Measurements from ENCODE around the gene AREG. TPM values are rescaled to one million over a fixed set of nuclear protein-coding genes. Genes with fewer than 3 reads are reported as not detected.

Gene AREG
- total and polyA plus RNA-seq, 2 donors from 2014 or later, result 11.8 TPM; not detected in 1

GRCh38 chr4:74466242-74466641 lies 21.3 kb downstream of the AREG start:
- no peak for TF ChIP-seq CTCF (IDR thresholded peaks at IDR 0.05; ENCODE audit: borderline replicate concordance, extremely low read depth, insufficient read depth)
- no peak for DNase-seq
- no peaks in the 10 kb centered on the region for H3K9me3 ChIP-seq (ENCODE audit: control insufficient read depth in 2 of 3, insufficient read depth in 1 of 3, low read length in 3 of 3)
- H3K4me1 ChIP-seq (ENCODE audit: control insufficient read depth in 2 of 3, insufficient read depth in 2 of 3, low read depth in 1 of 3, low read length in 3 of 3), result no peaks in the 10 kb centered on the region
- no peaks in the 10 kb centered on the region for H3K36me3 ChIP-seq (ENCODE audit: control insufficient read depth in 2 of 3, insufficient read depth in 3 of 3, low read length in 3 of 3)
- intact Hi-C loops (cut with DNase I), result no loop called here
- FAIRE-seq, result no peak
- no peaks in the 10 kb centered on the region for H3K27me3 ChIP-seq (ENCODE audit: control insufficient read depth, insufficient read depth, low read length)
- H3K4me3 ChIP-seq (ENCODE audit: low read length in 3 of 3), result no peak overlapping the region
- H3K9ac ChIP-seq (ENCODE audit: low read length in 3 of 3), result no peak overlapping the region
- no peak overlapping the region for H3K27ac ChIP-seq (ENCODE audit: low read depth in 2 of 2, low read length in 2 of 2)

- Histone ChIP-seq H3K27me3 (ENCODE audit: control insufficient read depth, insufficient read depth, low read length) (no peaks in the 10 kb centered on the region), H3K36me3 (ENCODE audit: control insufficient read depth in 2 of 3, insufficient read depth in 3 of 3, low read length in 3 of 3) (no peaks in the 10 kb centered on the region), H3K4me3 (ENCODE audit: low read length in 3 of 3) (no peak overlapping the region), H3K9ac (ENCODE audit: low read length in 3 of 3) (no peak overlapping the region), H3K27ac (ENCODE audit: low read depth in 2 of 2, low read length in 2 of 2) (no peak overlapping the region), H3K4me1 (ENCODE audit: control insufficient read depth in 2 of 3, insufficient read depth in 2 of 3, low read depth in 1 of 3, low read length in 3 of 3) (no peaks in the 10 kb centered on the region), H3K9me3 (ENCODE audit: control insufficient read depth in 2 of 3, insufficient read depth in 1 of 3, low read length in 3 of 3) (no peaks in the 10 kb centered on the region)
- no peak for FAIRE-seq
- no peak for DNase-seq
- TF ChIP-seq CTCF (IDR thresholded peaks at IDR 0.05; ENCODE audit: borderline replicate concordance, extremely low read depth, insufficient read depth), result no peak
- intact Hi-C loops (cut with DNase I), result no loop called here
Observed at GRCh38 chr4:74471264-74471663, 26.3 kb downstream of the AREG start.

- Histone ChIP-seq H3K4me1 (ENCODE audit: control insufficient read depth in 2 of 3, insufficient read depth in 2 of 3, low read depth in 1 of 3, low read length in 3 of 3) (no peaks in the 10 kb centered on the region), H3K9me3 (ENCODE audit: control insufficient read depth in 2 of 3, insufficient read depth in 1 of 3, low read length in 3 of 3) (no peaks in the 10 kb centered on the region), H3K36me3 (ENCODE audit: control insufficient read depth in 2 of 3, insufficient read depth in 3 of 3, low read length in 3 of 3) (no peaks in the 10 kb centered on the region), H3K27ac (ENCODE audit: low read depth in 2 of 2, low read length in 2 of 2) (no peak overlapping the region), H3K9ac (ENCODE audit: low read length in 3 of 3) (no peak overlapping the region), H3K27me3 (ENCODE audit: control insufficient read depth, insufficient read depth, low read length) (no peaks in the 10 kb centered on the region), H3K4me3 (ENCODE audit: low read length in 3 of 3) (no peak overlapping the region)
- DNase-seq, result no peak
- intact Hi-C loops (cut with DNase I), result no loop called here
- FAIRE-seq, result no peak
- no peak for TF ChIP-seq CTCF (IDR thresholded peaks at IDR 0.05; ENCODE audit: borderline replicate concordance, extremely low read depth, insufficient read depth)
Observed at GRCh38 chr4:74473155-74473811, 28.3 kb downstream of the AREG start.

Data from kidney (tissue), 14 donors.